RWPE1 (cell line): ENCODE measurements around the gene HAL.

Source experiments
- CTCF ChIA-PET: fragments of 350-600 bp; sonication (Branson Sonifier 250); formaldehyde crosslinking; extraction: SDS; loops from one replicate; lab custom pipeline; 2021; lab: Yijun Ruan, JAX
- POLR2A ChIA-PET: fragments of 400-600 bp; formaldehyde crosslinking; extraction: SDS; loops from one replicate; lab custom pipeline; 2020; ENCODE audit warnings: antibody characterized with exemption; ENCODE audit not compliant: low non-redundant PET; lab: Yijun Ruan, JAX
- DNase-seq: peaks from one replicate; pipeline ENCODE4 v3.0.0; 2012; ENCODE audit warnings: low spot score
- H3K27ac ChIP-seq: fragments of 450-650 bp; 2 replicates; pipeline ENCODE4 v1.5.1; 2017
- TF ChIP-seq, protein P1 (sequence below): fragments of 450-650 bp; conservative IDR thresholded peaks from 2 replicates; pipeline ENCODE4 v1.5.1; 2017; ENCODE audit warnings: low read depth, mild to moderate bottlenecking

The HAL gene

DNA sequence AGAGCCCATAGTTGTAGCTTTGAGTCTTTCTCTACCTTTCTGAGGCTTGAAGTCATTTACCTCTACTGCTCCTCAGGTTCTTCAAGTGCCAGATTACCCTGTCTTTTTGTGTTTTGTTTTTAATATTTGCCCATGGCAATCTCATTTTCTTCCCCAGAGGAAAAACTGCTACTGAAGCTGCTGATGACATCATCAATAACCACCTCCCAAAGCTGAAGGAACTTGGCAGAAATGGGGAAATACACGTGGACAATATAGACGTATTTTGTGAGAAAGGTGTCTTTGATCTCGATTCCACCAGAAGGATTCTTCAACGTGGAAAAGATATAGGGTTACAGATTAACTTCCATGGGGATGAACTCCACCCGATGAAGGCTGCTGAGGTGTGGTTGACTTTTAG, 35.9 kb downstream of the HAL start:
- CTCF ChIA-PET = no interaction called here
- TF ChIP-seq, protein P1, sequence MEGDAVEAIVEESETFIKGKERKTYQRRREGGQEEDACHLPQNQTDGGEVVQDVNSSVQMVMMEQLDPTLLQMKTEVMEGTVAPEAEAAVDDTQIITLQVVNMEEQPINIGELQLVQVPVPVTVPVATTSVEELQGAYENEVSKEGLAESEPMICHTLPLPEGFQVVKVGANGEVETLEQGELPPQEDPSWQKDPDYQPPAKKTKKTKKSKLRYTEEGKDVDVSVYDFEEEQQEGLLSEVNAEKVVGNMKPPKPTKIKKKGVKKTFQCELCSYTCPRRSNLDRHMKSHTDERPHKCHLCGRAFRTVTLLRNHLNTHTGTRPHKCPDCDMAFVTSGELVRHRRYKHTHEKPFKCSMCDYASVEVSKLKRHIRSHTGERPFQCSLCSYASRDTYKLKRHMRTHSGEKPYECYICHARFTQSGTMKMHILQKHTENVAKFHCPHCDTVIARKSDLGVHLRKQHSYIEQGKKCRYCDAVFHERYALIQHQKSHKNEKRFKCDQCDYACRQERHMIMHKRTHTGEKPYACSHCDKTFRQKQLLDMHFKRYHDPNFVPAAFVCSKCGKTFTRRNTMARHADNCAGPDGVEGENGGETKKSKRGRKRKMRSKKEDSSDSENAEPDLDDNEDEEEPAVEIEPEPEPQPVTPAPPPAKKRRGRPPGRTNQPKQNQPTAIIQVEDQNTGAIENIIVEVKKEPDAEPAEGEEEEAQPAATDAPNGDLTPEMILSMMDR = no peak
- POLR2A ChIA-PET = no interaction called here
- DNase-seq = no peak
- H3K27ac ChIP-seq = no peak overlapping the region

DNA sequence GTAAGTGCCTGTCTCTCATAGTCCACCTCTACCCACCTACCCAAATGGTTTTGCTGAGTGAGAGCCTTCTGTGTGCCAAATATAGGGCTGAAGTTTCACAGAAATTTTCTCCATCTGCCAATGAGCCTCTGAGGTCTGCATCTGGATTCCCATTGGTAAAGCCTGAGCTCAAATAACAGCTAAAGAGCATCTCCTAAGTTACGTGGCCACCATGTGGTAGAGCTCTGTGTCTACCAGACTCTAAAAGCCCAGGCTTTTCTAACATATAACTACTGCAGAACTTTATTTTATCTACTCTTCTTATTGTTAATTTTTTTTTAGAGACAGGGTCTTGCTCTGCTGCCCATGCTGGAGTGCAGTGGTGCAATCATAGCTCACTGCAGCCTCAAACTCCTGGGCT, 37.0 kb downstream of the HAL start:
- peak; percentile 9 for DNase-seq
- ChIA-PET CTCF (interaction anchor here (0.6 to 1.2 kb wide), 2 partner anchors 31 to 531 kb away, joined by 3 to 6 read pairs; no protein-coding TSS in a partner anchor), POLR2A (no interaction called here)
- no peak overlapping the region for H3K27ac ChIP-seq
- TF ChIP-seq, protein P1 = no peak; the same call in 1 of the 2 replicates

DNA sequence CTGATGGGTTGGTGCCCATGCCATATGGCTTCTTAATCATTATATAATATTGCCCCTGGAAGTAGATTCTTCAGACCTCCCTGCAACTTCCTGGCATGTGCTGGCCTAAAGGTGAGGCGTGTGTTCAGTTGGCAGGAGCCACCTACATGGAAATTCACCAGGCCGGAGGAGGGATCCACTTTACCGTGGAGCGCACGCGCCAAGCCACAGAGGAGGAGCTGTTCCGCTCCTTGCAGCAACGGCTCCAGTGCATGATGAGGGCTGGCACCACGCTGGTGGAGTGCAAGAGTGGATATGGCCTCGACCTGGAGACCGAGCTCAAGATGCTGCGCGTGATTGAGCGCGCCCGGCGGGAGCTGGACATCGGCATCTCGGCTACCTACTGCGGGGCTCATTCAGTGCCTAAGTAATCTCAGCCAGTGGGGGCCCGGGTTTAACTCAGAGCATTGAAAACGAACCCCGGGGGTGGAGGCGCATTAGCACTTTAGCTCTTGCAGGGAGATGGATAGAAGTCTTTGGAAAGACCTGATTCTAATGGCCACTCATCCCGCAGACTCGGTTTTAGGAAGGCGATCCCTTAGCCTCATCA, 39.5 kb downstream of the HAL start:
- DNase-seq = no peak
- no peak overlapping the region for H3K27ac ChIP-seq
- ChIA-PET CTCF (interaction anchor here (0.7 to 1.2 kb wide), 2 partner anchors 560 to 867 kb away, joined by 4 to 5 read pairs; no protein-coding TSS in a partner anchor), POLR2A (no interaction called here)
- TF ChIP-seq, protein P1 = no peak

DNA sequence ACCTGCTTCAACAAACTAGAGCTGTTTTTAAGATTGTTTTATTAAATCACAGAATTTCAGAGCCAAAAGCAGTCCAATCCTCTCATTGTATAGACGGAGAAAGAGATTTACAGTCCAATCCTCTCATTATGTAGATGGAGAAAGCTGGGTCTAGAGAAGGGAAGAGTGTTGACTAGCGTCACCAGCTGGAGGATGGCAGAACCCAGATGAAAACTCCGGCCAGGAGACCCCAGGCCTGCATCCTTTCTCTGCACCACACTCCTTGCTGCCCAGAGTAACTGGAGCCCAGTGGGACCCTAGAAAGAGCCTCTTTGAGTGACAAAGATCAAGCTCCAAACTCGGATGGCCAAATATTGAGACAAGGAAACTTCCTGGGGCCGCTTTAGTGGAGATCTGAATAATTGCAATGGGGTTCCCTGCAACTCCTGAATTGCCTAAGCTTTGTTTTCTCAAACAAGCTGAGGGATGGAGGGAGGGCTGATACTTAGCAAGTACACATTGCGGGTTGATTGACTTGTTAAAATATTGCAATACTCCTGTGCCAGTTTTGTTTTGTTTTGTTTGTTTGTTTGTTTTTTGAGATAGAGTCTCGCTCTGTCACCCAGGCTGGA, 40.5 kb downstream of the HAL start:
- DNase-seq = no peak
- TF ChIP-seq, protein P1 = no peak
- CTCF ChIA-PET = interaction anchor here (1.2 kb wide), 1 partner anchor 561 kb away, joined by 5 read pairs; no protein-coding TSS in a partner anchor
- no peak overlapping the region for H3K27ac ChIP-seq
- POLR2A ChIA-PET = no interaction called here

DNA sequence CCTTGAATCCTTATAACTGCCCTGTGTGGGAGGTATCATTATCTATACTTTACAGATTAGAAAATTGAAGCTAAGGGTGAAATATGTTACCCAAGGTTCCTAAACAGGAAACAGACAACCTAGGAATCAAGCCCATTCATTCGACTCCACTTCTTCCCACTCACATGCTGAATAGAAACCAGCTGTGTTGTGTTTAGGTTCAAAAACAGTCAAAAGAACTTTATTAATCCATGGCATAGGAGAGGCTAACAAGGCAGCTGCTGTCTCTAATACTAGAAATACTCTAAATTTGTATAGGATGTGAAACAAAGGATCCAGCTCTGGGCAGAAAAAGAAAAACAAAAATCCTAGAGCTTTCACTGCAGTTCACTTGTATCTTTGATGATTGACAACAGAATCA, 43.1 kb downstream of the HAL start:
- H3K27ac ChIP-seq = no peak overlapping the region
- TF ChIP-seq, protein P1 = no peak
- ChIA-PET CTCF (interaction anchor here (0.9 kb wide), 1 partner anchor 46 kb away, joined by 5 read pairs; no protein-coding TSS in a partner anchor), POLR2A (no interaction called here)
- DNase-seq = no peak

DNA sequence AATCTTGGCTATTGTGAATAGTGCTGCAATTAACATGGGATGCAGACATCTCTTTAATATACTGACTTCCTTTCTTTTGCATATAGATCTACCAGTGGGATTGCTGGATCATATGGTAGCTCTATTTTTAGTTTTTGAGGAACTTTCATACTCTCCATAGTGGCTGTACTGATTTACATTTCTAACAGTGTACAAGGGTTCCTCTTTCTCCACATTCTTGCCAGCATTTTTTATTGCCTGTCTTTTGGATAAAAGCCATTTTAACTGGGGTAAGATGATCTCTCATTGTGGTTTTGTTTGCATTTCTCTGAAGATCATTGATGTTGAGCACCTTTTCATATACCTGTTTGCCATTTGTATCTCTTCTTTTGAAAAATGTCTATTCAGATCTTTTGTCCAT, 44.6 kb downstream of the HAL start:
- ChIA-PET CTCF (interaction anchor here (0.9 kb wide), 1 partner anchor 12 kb away, joined by 6 read pairs; no protein-coding TSS in a partner anchor), POLR2A (no interaction called here)
- TF ChIP-seq, protein P1 = no peak
- H3K27ac ChIP-seq = no peak overlapping the region
- no peak for DNase-seq
